ENCODE results near the gene ZNF30. TPM values are rescaled to one million over a fixed set of nuclear protein-coding genes. Genes with fewer than 3 reads are reported as not detected.
"Not testable (repeated sequence)": the region's sequence is repeated elsewhere in the genome, so short reads cannot be mapped to it uniquely, and the experiment has no call there.

ZNF30 gene
- 6.2 TPM for total RNA-seq

DNA sequence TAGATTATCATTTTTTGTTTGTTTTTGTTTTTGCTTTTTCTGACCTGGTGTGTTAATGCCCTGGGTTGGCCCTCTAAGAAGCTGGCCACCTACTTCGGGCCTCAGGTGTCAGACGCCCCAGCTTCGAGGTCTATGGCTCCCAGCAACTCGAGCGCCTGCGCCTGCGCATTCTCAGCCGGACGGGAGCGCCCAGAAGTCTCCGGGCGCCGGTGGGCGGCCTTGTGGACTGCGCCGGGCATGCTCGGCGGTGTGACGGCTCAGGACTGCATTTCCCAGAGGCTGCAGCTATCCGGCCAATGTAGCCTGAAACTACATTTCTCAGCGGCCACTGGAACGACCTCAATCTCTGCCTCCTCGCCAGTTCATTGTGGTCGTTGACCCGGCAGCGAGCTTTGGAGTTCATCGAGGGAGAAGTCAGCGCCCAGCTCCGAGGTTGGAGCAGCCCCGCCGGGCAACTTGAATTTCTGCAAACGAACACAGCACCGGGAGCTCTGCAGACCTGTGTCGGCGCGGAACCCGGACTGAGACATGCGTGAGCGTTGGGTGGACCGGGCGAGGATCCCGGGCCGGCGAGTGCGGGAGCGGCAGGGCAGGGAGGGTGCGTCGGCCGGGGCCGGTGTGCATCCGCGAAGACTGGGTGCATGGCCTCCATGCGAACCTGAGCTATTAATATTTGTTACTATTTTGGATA is at the start of gene ZNF30:
Gene ZNF30 (plus strand): TSS at position 219 of the 691 bp plus-strand sequence. CDS start 3,045 bp downstream, outside the sequence.
- intact Hi-C loops (cut with DNase I), result no loop called here
- peak; percentile 100 for ATAC-seq
- DNase-seq (ENCODE audit: low spot score), result peak; percentile 91

DNA sequence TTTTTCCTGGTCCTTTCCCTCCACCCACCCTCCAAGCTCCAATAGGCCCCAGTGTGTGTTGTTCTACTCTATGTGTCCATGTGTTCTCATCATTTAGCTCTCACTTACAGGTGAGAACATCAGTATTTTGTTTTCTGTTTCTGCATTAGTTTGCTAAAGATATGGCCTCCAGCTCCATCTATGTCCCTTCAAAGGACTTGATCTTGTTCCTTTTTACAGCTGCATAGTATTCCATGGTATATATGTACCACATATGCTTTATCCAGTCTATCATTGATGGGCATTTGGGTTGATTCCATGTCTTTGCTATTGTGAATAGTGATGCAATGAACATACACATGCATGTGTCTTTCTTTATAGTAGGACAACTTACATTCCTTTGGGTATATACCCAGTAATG is 47.1 kb upstream of the ZNF30 start:
- ATAC-seq, result no peak
- intact Hi-C loops (cut with DNase I), result no loop called here

DNA sequence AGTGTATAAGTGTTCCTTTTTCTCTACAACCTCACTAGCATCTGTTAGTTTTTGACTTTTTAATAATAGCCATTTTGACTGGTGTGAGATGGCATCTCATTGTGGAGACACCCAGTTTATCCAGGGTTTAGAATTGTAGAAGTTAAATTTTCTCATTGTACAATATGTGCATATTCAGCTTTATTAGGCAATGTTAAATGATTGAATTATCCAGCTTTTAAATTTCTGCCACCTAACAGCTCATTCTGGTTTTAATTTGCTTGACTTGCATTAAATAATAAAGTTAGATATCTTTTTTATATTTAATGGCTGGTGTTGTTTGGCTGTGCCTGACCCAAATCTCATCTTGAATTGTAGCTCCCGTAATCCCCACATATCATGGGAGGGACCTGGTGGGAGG is 46.7 kb upstream of the ZNF30 start:
- no peak for ATAC-seq
- intact Hi-C loops (cut with DNase I), result no loop called here
- DNase-seq (ENCODE audit: low spot score), result no peak

More for the DNA sequence above, 47.1 kb upstream of the ZNF30 start:
- DNase-seq (ENCODE audit: low spot score), result no peak

DNA sequence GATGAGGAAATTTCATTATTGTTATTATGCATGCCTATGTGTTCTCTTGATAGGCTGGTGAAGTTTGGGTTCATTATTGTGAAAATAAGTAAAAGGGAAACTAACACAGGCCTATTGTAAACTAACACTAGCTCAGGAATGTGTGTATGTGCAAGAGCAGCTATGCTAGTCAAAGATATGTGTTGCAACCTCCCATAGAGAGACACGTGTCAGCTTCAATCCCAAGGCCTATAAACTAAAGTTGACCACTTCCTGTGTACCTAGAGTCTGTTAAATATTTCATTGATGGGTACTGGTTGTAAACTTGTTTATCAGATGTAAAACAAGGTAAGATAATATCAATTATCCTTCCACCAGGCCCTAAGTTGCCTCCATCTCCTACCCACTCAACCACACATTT is 44.7 kb upstream of the ZNF30 start:
- intact Hi-C loops (cut with DNase I), result no loop called here
- ATAC-seq, result no peak
- DNase-seq (ENCODE audit: low spot score), result no peak

DNA sequence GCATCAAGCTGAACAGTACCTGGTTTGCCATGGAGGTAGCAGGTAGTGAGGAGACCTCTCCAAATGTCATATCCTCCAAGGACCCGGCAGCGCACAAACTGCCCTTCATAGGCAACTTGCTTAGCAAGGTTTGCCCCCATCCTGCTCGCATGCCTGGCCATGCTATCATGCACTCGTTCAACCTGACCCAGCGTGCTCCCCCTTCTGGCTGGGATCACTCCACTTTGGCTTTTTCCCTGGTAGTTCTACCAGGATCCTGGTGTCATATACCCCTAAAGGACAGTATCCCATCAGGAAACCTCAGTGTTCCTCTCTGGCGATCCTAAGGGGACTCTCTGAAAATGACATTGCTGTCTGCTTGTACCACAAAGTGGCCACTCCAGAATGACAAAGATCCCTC is 38.6 kb upstream of the ZNF30 start:
- intact Hi-C loops (cut with DNase I), result no loop called here
- ATAC-seq (no peak), DNase-seq (ENCODE audit: low spot score) (no peak)

DNA sequence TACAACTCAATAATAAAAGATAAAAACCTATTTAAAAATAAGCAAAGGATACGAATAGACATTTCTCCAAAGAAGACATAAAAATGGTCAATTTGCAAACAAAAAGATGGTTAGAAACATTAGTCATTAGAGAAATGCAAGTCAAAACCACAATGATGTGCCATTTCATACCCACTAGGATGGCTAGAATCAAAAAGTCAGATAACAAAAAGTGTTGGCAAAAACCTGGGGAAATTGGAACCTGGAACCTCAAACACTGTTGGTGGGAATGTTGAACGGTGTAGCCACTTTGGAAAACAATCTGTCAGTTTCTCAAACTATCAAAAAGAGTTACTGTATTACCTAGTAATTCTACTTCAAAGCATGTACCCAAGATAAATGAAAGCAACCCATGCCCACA is 26.5 kb upstream of the ZNF30 start:
- intact Hi-C loops (cut with DNase I), result no loop called here
- no peak for DNase-seq (ENCODE audit: low spot score)
- no peak for ATAC-seq

DNA sequence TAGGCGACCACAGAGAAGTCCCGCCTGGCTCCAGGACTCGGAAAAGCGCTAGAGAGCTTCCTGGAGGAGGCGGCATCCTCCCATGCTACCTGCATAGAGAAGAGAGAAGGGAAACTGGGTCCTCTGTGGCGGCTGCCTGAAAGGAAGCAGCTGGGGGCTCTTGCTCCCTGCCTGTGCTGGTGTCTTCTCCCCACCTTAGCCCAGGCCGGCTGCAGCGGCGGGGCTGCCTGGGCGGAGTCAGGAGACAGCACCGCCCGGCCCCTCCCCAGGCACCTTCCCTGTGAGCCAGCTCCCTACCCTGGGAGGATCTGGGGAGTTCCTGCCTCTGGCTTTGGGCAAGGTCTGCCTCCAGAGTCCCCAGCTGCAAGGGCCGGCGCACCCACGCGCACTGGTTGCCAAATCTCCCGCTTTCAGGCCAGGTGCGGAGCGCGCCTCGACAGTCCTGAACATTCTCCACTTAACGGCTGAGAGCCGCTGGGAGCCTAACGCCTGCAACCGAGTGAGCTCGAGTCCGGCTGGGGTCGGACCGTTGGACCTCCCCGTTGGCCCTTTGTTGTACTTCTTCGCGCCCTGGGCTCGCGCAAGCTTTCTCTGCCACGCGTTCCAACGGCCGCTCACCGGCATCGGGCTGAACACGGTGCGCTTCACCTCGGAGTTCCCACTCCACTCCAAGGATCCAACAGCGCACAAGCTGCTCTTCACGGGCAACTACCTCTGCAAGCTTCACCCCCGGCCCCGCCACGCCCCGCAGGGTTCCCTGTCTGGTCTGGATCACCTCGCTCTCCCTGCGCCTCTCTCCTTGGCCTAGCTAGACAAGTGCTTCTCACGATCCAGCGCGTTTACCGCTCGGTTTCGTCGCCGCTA is 21.8 kb upstream of the ZNF30 start:
- no peak for DNase-seq (ENCODE audit: low spot score)
- intact Hi-C loops (cut with DNase I), result no loop called here
- ATAC-seq, result no peak

DNA sequence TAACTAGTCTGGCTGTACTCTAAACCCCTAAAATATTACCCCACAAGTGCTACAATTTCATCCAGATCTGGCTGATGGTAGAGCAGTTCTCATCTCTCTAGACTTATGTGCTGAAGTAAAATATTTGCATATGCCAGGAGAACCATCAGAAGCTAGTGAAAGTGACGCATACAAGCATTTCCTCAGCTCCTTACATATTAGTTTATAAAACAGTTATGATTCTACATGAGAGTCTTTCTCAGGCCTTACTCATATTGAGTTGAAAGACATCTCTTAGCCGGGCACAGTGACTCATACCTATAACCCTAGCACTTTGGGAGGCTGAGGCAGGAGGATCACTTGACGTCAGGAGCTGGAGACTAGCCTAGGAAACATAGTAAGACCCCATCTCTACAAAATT is 15.9 kb upstream of the ZNF30 start:
- ATAC-seq (no peak), DNase-seq (ENCODE audit: low spot score) (no peak)
- intact Hi-C loops (cut with DNase I), result no loop called here

DNA sequence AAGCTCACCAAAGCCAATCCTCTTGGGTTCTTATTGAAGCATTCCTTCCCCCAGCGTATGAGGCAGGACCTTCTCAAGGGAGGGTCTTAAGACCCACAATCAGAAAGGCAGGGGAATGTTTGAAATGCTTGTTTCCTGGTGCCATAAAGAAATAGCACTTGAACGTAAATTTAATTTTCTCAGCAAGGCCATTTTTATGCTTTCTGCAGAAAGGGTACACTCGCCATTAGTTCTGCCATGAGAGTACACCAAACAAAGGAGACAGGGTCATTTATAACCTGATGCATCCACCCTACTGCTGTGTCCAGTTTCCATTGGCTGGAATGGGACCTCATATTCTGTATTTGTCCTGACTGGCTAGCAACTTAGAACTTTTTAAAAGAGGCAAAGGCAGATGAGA is 9.6 kb upstream of the ZNF30 start:
- DNase-seq (ENCODE audit: low spot score); ATAC-seq; intact Hi-C loops (cut with DNase I): not testable (repeated sequence)

DNA sequence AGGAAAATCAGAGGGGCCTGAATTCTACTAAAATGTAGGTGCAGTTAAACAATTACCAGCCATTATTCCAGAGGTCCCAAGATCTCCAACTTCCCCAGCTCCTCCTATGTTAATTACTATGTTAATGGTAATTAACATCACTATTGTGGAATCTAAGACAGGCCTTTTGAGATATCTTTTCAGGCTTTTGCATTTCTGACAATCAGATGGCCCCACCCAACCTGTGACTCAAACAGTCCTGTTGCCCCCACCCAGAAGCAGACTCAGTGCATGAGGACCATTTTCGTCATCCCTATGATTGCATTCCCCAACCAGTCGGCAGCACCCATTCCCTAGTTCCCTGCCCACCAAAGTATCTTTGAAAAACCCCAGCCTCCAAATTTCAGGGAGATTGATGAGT is 8.5 kb upstream of the ZNF30 start:
- intact Hi-C loops (cut with DNase I), result no loop called here
- DNase-seq (ENCODE audit: low spot score), result no peak
- ATAC-seq, result no peak

DNA sequence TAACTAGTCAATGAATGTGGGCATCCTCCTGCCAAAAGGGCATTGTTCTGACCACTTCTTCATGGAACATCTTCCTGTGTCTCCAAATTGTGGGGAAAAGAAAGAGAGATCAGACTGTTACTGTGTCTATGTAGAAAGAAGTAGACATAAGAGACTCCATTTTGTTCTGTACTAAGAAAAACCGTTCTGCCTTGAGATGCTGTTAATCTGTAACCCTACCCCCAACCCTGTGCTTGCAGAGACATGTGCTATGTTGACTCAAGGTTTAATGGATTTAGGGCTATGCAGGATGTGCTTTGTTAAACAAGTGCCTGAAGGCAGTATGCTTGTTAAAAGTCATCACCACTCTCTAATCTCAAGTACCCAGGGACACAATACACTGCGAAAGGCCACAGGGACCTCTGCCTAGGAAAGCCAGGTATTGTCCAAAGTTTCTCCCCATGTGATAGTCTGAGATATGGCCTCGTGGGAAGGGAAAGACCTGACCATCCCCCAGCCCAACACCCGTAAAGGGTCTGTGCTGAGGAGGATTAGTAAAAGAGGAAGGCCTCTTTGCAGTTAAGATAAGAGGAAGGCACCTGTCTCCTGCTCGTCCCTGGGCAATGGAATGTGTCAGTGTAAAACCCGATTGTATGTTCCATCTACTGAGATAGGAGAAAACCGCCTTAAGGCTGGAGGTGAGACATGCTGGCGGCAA is 6.5 kb upstream of the ZNF30 start:
- DNase-seq (ENCODE audit: low spot score); ATAC-seq; intact Hi-C loops (cut with DNase I): not testable (repeated sequence)

DNA sequence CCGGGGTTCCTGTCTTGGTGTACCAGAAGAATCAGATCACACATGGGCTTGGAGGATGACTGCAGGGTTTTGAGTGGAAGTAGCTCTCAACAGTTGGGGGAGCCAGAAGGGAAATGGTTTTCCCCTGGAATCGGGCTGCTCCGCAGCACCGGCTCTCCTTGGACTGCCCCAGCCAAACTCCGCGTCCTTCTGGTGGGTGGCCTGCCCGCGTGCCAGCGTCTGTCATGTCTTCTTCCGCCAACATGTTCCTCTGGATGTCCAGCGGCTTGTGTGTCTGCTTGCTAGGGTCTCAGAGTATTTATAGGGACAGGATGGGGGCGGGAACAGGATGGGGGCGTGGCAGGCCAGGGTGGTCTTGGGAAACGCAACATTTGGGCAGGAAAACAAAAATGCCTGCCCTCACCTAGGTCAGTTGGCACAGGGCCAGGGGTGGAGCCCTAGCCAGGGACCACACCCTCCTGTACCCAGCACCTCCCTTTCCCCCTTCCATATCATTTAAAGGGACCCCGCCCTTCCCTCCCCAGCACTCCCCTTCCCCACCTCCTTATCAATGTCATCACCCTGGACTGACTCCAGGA is 1.3 kb upstream of the ZNF30 start:
- intact Hi-C loops (cut with DNase I), result no loop called here
- no peak for DNase-seq (ENCODE audit: low spot score)
- no peak for ATAC-seq

DNA sequence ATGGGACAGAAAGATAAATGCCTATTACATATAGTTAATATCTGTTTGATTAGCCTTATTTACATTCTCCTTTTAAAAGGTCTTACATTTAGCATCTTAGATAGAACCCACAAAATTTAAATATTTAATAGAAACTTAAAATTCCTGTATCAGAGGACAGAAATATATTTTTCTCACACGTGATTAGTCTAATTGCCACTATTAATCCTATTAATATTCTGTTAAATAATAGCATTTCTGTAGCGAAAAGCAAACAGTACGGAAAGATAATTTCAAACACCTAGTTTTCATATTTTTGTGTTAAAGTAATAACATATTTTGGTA is 380 bp upstream of the ZNF30 start:
- DNase-seq (ENCODE audit: low spot score) (no peak), ATAC-seq (no peak)
- intact Hi-C loops (cut with DNase I), result no loop called here

DNA sequence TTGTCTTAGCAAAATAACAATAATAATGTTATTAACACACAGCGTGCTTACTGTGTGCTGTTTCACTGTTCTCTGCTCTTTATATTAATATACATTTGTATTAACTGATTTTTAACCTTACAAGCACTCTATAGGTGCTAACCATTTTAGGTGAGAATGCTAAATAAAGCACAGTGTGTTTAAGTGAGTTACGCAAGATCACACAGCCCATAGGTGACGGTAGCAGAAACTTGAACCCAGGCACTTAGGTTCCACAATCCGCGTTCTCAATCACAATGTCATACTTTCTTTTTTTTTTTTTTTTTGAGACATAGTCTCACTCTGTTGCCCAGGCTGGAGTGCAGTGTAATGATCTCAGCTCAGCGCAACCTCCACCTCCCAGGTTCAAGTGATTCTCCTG is 5.8 kb downstream of the ZNF30 start:
- ATAC-seq (no peak), DNase-seq (ENCODE audit: low spot score) (no peak)
- intact Hi-C loops (cut with DNase I), result no loop called here

DNA sequence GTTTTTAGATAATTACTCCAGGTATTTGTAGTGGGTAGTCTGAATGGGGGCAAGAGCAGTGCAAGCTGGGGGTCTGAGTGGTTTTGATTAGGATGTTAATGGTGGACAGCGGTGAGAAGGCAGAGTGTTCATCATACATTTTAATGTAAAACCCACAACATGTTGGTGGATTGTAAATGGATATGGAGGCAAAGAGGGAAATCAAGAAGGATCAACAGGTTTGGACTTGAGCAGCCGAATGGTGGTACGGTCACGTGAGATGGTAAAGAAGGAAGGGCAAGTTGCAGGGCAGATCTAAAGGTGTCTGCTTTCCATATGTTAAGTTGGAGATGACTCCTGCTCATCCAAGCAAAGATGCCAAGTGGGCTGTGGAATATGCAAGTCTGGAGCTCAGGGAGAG is 9.5 kb downstream of the ZNF30 start:
- intact Hi-C loops (cut with DNase I), result no loop called here
- DNase-seq (ENCODE audit: low spot score), result no peak

DNA sequence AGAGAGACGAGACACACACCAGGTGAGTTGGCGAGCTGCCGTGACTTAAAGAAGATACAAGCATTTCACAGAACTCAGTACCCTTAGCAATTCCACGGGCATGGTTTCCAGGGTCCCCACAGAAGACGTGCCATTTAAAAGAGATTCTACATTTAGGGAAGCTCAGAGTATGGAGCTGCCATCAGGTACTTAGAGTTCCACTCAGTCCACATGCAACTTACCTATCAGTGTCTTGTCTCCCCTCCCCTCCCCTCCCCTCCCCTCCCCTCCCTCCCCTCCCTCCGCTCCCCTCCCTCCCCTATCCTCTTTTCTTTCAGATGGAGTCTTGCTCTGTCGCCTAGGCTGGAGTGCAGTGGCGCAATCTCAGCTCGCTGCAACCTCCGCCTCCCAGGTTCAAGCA is 12.2 kb downstream of the ZNF30 start:
- DNase-seq (ENCODE audit: low spot score) (no peak), ATAC-seq (no peak)
- intact Hi-C loops (cut with DNase I), result no loop called here

More for the DNA sequence above, 9.5 kb downstream of the ZNF30 start:
- ATAC-seq, result no peak

DNA sequence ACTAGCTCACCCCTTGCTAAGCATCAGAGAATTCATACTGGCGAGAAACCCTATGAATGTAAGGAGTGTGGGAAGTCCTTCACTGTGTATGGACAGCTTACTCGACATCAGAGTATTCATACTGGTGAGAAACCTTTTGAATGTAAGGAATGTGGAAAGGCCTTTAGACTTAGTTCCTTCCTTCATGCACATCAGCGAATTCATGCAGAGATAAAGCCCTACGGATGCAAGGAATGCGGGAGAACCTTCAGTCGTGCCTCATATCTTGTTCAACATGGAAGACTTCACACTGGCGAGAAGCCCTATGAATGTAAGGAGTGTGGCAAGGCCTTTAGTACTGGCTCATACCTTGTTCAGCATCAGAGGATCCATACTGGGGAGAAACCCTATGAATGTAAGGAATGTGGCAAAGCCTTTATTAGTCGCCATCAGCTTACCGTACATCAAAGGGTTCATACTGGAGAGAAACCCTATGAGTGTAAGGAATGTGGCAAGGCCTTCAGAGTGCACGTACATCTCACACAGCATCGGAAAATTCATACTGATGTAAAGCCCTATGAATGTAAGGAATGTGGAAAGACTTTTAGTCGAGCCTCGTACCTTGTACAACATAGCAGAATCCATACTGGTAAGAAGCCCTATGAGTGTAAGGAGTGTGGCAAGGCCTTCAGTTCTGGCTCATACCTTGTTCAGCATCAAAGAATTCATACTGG is 17.3 kb downstream of the ZNF30 start:
- DNase-seq (ENCODE audit: low spot score), result no peak
- ATAC-seq, result no peak
- intact Hi-C loops (cut with DNase I), result no loop called here

DNA sequence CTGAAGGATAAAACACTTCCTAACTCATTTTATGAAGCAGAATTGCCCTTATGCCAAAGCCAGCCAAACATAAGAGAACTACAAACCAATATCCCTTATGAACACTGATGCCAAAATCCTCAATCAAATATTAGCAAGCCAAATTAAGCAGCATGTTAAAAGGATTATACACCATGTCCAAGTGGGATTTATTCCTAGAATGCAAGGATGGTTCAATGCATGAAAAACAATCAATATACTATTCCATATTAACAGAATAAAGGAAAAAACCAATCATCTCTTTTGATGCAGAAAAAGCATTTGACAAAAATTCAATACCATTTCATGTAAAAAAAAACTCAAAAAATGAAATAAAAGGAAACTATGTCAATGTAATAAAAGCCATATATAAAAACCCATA is 26.4 kb downstream of the ZNF30 start:
- ATAC-seq (no peak), DNase-seq (ENCODE audit: low spot score) (no peak)
- intact Hi-C loops (cut with DNase I), result no loop called here
